Lower leg skin (tissue), 3 donors: ENCODE data around the gene OR13C4.

Experiments
- POLR2A ChIP-seq, 2 donors: fragments of 450-650 bp; IDR thresholded peaks; one replicate each; pipeline ENCODE4 v1.6.1; 2016 to 2017; ENCODE audit warnings: antibody characterized with exemption in 2 of 2, mild to moderate bottlenecking in 1 of 2, moderate library complexity in 1 of 2
- TF ChIP-seq, protein P1 (sequence below), 3 donors: fragments of 450-650 bp; IDR thresholded peaks; one replicate each; pipeline ENCODE4 v1.5.1; 2016; ENCODE audit warnings: antibody characterized with exemption in 3 of 3, mild to moderate bottlenecking in 3 of 3, moderate library complexity in 2 of 3

DNA sequence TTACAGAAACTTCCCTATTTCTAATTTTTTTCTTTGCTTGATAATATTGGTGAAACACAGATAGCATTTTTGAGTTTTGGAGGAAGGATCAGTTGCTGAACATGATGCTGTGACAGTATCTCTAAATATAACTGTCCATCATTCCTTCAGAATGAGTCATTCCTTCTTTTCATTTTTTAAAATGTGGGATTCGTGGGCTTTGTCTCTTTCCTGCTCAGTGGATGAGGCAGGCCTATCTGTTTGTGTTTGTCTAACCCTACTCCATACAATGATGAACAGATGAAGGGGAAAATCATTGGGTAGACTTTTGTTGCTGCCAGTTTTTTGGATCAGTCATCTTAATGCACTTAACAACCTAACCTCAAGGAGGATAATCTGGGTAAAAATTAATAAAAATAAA lies 26.3 kb upstream of the OR13C4 start:
- TF ChIP-seq, protein P1, sequence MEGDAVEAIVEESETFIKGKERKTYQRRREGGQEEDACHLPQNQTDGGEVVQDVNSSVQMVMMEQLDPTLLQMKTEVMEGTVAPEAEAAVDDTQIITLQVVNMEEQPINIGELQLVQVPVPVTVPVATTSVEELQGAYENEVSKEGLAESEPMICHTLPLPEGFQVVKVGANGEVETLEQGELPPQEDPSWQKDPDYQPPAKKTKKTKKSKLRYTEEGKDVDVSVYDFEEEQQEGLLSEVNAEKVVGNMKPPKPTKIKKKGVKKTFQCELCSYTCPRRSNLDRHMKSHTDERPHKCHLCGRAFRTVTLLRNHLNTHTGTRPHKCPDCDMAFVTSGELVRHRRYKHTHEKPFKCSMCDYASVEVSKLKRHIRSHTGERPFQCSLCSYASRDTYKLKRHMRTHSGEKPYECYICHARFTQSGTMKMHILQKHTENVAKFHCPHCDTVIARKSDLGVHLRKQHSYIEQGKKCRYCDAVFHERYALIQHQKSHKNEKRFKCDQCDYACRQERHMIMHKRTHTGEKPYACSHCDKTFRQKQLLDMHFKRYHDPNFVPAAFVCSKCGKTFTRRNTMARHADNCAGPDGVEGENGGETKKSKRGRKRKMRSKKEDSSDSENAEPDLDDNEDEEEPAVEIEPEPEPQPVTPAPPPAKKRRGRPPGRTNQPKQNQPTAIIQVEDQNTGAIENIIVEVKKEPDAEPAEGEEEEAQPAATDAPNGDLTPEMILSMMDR (IDR thresholded peaks at IDR 0.05): no peak
- TF ChIP-seq POLR2A (IDR thresholded peaks at IDR 0.05): no peak
